K562 (cell line): ENCODE measurements around the gene UBE3D. TPM values are rescaled to one million over a fixed set of nuclear protein-coding genes. Genes with fewer than 3 reads are reported as not detected.

Experiments used
- ATAC-seq: fragments of 200-7000 bp; cut with Tn5 transposase; 3 replicates; pipeline ENCODE4 v1.9.1; 2020; ENCODE audit warnings: moderate library complexity
- BruUV-seq: library from RNA; stranded (reverse); fragments of 400-500 nt; replicated peaks from 2 replicates; lab custom pipeline; 2021; lab: Mats Ljungman, UMichigan
- CTCF ChIA-PET: fragments of 300-600 bp; formaldehyde crosslinking; extraction: SDS; loops from one replicate; lab custom pipeline; 2021; ENCODE audit warnings: low intra/inter-chr PET ratio; lab: Yijun Ruan, JAX
- POLR2A ChIA-PET: fragments of 300-600, 350-650 bp; sonication (Branson Sonifier 250); formaldehyde crosslinking; extraction: SDS; loops from one replicate; lab custom pipeline; 2021; ENCODE audit warnings: antibody characterized with exemption, inconsistent platforms; lab: Yijun Ruan, JAX
- DNase-seq, 4 experiments: peaks; one replicate each; pipeline versions ENCODE4 v3.0.0 to v3.0.0-alpha.2; 2011 to 2018; ENCODE audit warnings: low spot score in 3 of 4, mixed read lengths in 3 of 4; ENCODE audit errors: extremely low read depth in 1 of 4
- FAIRE-seq: peaks from 2 replicates; lab custom pipeline; 2011; peaks lifted over from hg19 to GRCh38; lab: Jason Lieb, UNC
- H2AFZ ChIP-seq: 2 replicates; pipeline ENCODE4 v1.6.0; 2011; ENCODE audit warnings: low read depth, low read length, control low read depth, inconsistent platforms
- H3K27ac ChIP-seq: fragments of 200-600 bp; 3 replicates; pipeline ENCODE4 v1.8.0; 2011; ENCODE audit warnings: low read depth, mild to moderate bottlenecking, control low read depth, inconsistent platforms, low read length, moderate library complexity, mixed read lengths; ENCODE audit errors: extremely low read depth
- H3K27me3 ChIP-seq, 2 experiments: fragments of 300-600 bp in 1 of 2; 2 replicates in 1 of 2; 3 replicates in 1 of 2; pipeline versions ENCODE4 v1.6.0 to v1.8.0; 2011; ENCODE audit warnings: inconsistent platforms in 2 of 2, low read length in 2 of 2, mild to moderate bottlenecking in 1 of 2, mixed read lengths in 1 of 2, moderate library complexity in 1 of 2; ENCODE audit not compliant: control insufficient read depth in 2 of 2, insufficient read depth in 2 of 2
- H3K36me3 ChIP-seq: fragments of 300-600 bp; 3 replicates; pipeline ENCODE4 v1.8.0; 2011; ENCODE audit warnings: mild to moderate bottlenecking, low read length, inconsistent platforms; ENCODE audit not compliant: control insufficient read depth, insufficient read depth
- H3K4me1 ChIP-seq, 2 experiments: fragments of 200-600 bp in 1 of 2; replicated peaks in 1 of 2; 2 replicates in 1 of 2; 3 replicates in 1 of 2; pipeline versions ENCODE4 v1.5.1 to v1.8.0; 2011; ENCODE audit warnings: inconsistent platforms in 2 of 2, low read length in 2 of 2, mild to moderate bottlenecking in 1 of 2, mixed read lengths in 1 of 2, moderate library complexity in 1 of 2; ENCODE audit not compliant: control insufficient read depth in 2 of 2, insufficient read depth in 2 of 2
- H3K4me2 ChIP-seq: 2 replicates; pipeline ENCODE4 v1.6.1; 2011; ENCODE audit warnings: low read length, control low read depth, inconsistent platforms, mixed read lengths; ENCODE audit not compliant: insufficient read depth
- H3K4me3 ChIP-seq: fragments of 200-600 bp; sonication (generic), shearing (Covaris generic); 2 replicates; pipeline ENCODE4 v1.5.1; 2016; ENCODE audit warnings: control low read depth, inconsistent platforms
- H3K79me2 ChIP-seq: fragments of 200-600 bp; 3 replicates; pipeline ENCODE4 v1.8.0; 2011; ENCODE audit warnings: low read length, inconsistent platforms; ENCODE audit not compliant: control insufficient read depth, insufficient read depth
- H3K9ac ChIP-seq, 2 experiments: 2 replicates each; pipeline versions ENCODE4 v1.6.0 to v1.6.1; 2011; ENCODE audit warnings: low read depth in 2 of 2, low read length in 2 of 2, control low read depth in 1 of 2, inconsistent platforms in 1 of 2, mild to moderate bottlenecking in 1 of 2, mixed read lengths in 1 of 2; ENCODE audit not compliant: insufficient read depth in 1 of 2
- H3K9me1 ChIP-seq: one replicate; pipeline ENCODE4 v1.6.0; 2011; ENCODE audit warnings: inconsistent platforms, mild to moderate bottlenecking, low read length, moderate library complexity; ENCODE audit not compliant: control insufficient read depth, insufficient read depth
- H3K9me3 ChIP-seq: replicated peaks from 2 replicates; pipeline ENCODE4 v1.5.1; 2011; ENCODE audit warnings: low read depth, low read length, inconsistent platforms; ENCODE audit not compliant: control insufficient read depth, insufficient read depth
- H4K20me1 ChIP-seq: replicated peaks from 2 replicates; pipeline ENCODE4 v1.6.1; 2011; ENCODE audit warnings: low read length, inconsistent platforms, mixed read lengths; ENCODE audit not compliant: control insufficient read depth, insufficient read depth
- BRCA1 ChIP-seq, 2 experiments: fragments of 450-650 bp in 1 of 2; sonication (generic) in 1 of 2; formaldehyde crosslinking in 1 of 2; IDR thresholded peaks; 2 replicates each; pipeline versions ENCODE4 v1.5.0 to v1.6.1; 2017 to 2020; ENCODE audit warnings: mild to moderate bottlenecking in 1 of 2, missing genetic modification reagents in 1 of 2
- CEBPG ChIP-seq, 3 experiments: fragments of 200-800 bp in 1 of 3; sonication (Bioruptor generic) in 1 of 3; sonication (generic) in 1 of 3; formaldehyde crosslinking in 1 of 3; IDR thresholded peaks in 2 of 3; conservative IDR thresholded peaks in 1 of 3; 2 replicates each; pipeline versions ENCODE4 v1.6.1 to v1.8.0; 2016 to 2022; ENCODE audit warnings: missing compliant biosample characterization in 2 of 3, missing genetic modification characterization in 2 of 3, mild to moderate bottlenecking in 1 of 3, missing genetic modification reagents in 1 of 3
- MECOM ChIP-seq: fragments of 250-450 bp; sonication (Bioruptor Pico); IDR thresholded peaks from 2 replicates; pipeline ENCODE4 v1.8.0; 2022; ENCODE audit warnings: inconsistent platforms
- MEIS2 ChIP-seq: fragments of 450-650 bp; IDR thresholded peaks from 2 replicates; pipeline ENCODE4 v1.6.1; 2014; ENCODE audit warnings: mild to moderate bottlenecking; ENCODE audit not compliant: partially characterized antibody
- NFIX ChIP-seq: fragments of 250-450 bp; sonication (Bioruptor Pico); IDR thresholded peaks from 2 replicates; pipeline ENCODE4 v1.4.0; 2020; ENCODE audit warnings: low read depth, mild to moderate bottlenecking, moderate library complexity
- NFYB ChIP-seq: IDR thresholded peaks from 2 replicates; pipeline ENCODE4 v1.6.1; 2011; ENCODE audit warnings: mild to moderate bottlenecking, moderate library complexity; ENCODE audit not compliant: insufficient read length; ENCODE audit errors: extremely low read depth
- PBX2 ChIP-seq, 2 experiments: IDR thresholded peaks in 1 of 2; conservative IDR thresholded peaks in 1 of 2; 2 replicates each; pipeline ENCODE4 v1.6.1; 2016; ENCODE audit warnings: low read depth in 2 of 2, mild to moderate bottlenecking in 1 of 2, missing compliant biosample characterization in 1 of 2, missing genetic modification characterization in 1 of 2, moderate library complexity in 1 of 2
- SMARCA4 ChIP-seq: fragments of 450-650 bp; IDR thresholded peaks from 2 replicates; pipeline ENCODE4 v1.6.1; 2016
- SRSF7 ChIP-seq: fragments of 200-400 bp; formaldehyde crosslinking; optimal IDR thresholded peaks from 2 replicates; pipeline ENCODE3; 2017; ENCODE audit warnings: mild to moderate bottlenecking, low read depth, low read length
- ZBTB7A ChIP-seq: IDR thresholded peaks from 2 replicates; pipeline ENCODE4 v1.6.1; 2011; ENCODE audit warnings: low read depth, mild to moderate bottlenecking, low read length, moderate library complexity, borderline replicate concordance; ENCODE audit not compliant: control insufficient read depth
- ZNF146 ChIP-seq: IDR thresholded peaks from one replicate; pipeline ENCODE4 v1.6.1; 2018; ENCODE audit warnings: missing compliant biosample characterization; ENCODE audit not compliant: unreplicated experiment
- ZNF586 ChIP-seq: fragments of 450-650 bp; formaldehyde crosslinking; conservative IDR thresholded peaks from 2 replicates; pipeline ENCODE4 v1.4.0; 2020; ENCODE audit warnings: mild to moderate bottlenecking, moderate library complexity
- WGBS: fragments of 100-300 bp; shearing (Covaris generic); methylation state at CpG from one replicate; pipeline ENCODE4 v1.1.6; 2016; ENCODE audit warnings: low coverage, mixed read lengths; ENCODE audit not compliant: insufficient coverage; ENCODE audit errors: missing lambda C conversion rate; 5-methylcytosine and 5-hydroxymethylcytosine counted together
- in situ Hi-C: fragments of 300-500 bp; cut with MboI; formaldehyde crosslinking; loops from 4 replicates; pipeline ENCODE4 v1.15.0; 2018; ENCODE audit warnings: inconsistent platforms, mixed read lengths
- intact Hi-C: fragments of 100-400 bp; cut with micrococcal nuclease; formaldehyde crosslinking; loops from 2 replicates; pipeline ENCODE4 v1.14.2; 2022
- polyA plus RNA-seq, 8 experiments: library from polyadenylated mRNA; depleted of rRNA in 4 of 8; stranded (reverse) in 5 of 8; unstranded in 3 of 8; fragments of >200 nt; fragmentation: Nextera tagmentation in 2 of 8; fragmentation: Illumina TruSeq in 1 of 8; extraction: Ambion mirVana in 2 of 8; extraction: Trizol in 1 of 8; gene quantifications; 2 replicates each; pipeline versions ENCODE4 v1.2.1 to v1.2.3, GENCODE V29; 2011 to 2014; ENCODE audit warnings: inconsistent platforms in 1 of 8, missing spikeins in 1 of 8
- total RNA-seq, 7 experiments: library from RNA; depleted of rRNA in 6 of 7; stranded (reverse); fragments of >200 nt in 6 of 7; fragmentation: Illumina TruSeq in 2 of 7; extraction: Trizol in 2 of 7; gene quantifications; 2 replicates each; pipeline versions ENCODE4 v1.2.1 to v1.2.3, GENCODE V29; 2011 to 2021; ENCODE audit warnings: low replicate concordance in 1 of 7

The UBE3D gene
- total and polyA plus RNA-seq, 9 of the 15 experiments (the other 6 are each of a cell fraction or from before 2014, with no cell fraction given): 9.4 to 17.6 (median 11.9) TPM

DNA sequence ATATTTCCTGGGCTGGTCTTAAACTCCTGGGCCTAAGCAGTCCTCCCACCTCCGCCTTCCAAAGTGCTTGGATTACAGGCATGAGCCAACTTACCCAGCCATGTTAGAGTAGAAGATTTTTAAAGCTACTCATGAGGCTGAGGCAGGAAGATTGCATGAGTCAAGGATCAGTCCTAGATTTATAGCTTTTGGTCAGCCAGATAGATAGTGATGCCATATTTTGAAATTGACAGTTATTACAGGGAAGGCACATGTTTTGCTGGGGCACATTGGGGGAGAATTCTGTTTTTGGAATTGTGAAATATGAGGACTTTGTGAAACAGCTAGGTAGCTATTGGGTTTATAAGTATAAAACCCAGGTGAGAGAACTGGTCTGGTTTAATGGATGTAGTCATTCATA, 42.7 kb upstream of the UBE3D start:
- DNase-seq: no peak
- H2AFZ ChIP-seq: no peak overlapping the region
- H3K27me3 ChIP-seq: no peaks in the 10 kb centered on the region
- CTCF ChIA-PET: no interaction called here
- intact Hi-C loops: no loop called here
- peak; percentile 32; the same call in 1 of the 3 replicates for ATAC-seq
- BruUV-seq: no TSS peak
- no peak for TF ChIP-seq BRCA1 (IDR thresholded peaks at IDR 0.05)
- no peak for TF ChIP-seq BRCA1 (CRISPR knock-in tag; IDR thresholded peaks at IDR 0.05)
- no peak for TF ChIP-seq ZBTB7A
- no peak for TF ChIP-seq PBX2 (CRISPR knock-in tag; IDR thresholded peaks at IDR 0.05; ENCODE audit: low read depth)
- TF ChIP-seq PBX2 (tag; conservative IDR thresholded peaks at IDR 0.05; ENCODE audit: low read depth): peak; percentile 68
- peak; percentile 85 for TF ChIP-seq MEIS2
- no peak for TF ChIP-seq SMARCA4
- TF ChIP-seq ZNF146: no peak
- no peak for TF ChIP-seq NFIX (CRISPR knock-in tag)
- TF ChIP-seq ZNF586 (CRISPR knock-in tag): no peak
- peak; percentile 81 for TF ChIP-seq MECOM (CRISPR knock-in tag)
- TF ChIP-seq NFYB: no peak
- TF ChIP-seq SRSF7: no peak
- TF ChIP-seq CEBPG (CRISPR knock-in tag; IDR thresholded peaks at IDR 0.05): 0 out of 2 replicates have a peak, but pooled peaks have one; percentile 24
- TF ChIP-seq CEBPG (tag; conservative IDR thresholded peaks at IDR 0.05 in 1 of 2, IDR thresholded peaks at IDR 0.05 in 1 of 2): peak in 1 of 2 experiments; percentile 78; a peak in 2 of 4 replicates
- no peaks in the 10 kb centered on the region for H3K9me3 ChIP-seq
- whole genome bisulfite sequencing: 80% methylated on average over 1 of the region's 1 CpG
- H3K36me3 ChIP-seq: no peaks in the 10 kb centered on the region
- no peaks in the 10 kb centered on the region for H3K79me2 ChIP-seq
- POLR2A ChIA-PET: interaction anchor here (0.9 to 1.4 kb wide), 3 partner anchors 11 to 58 kb away, joined by 3 to 4 read pairs (median 4); no protein-coding TSS in a partner anchor
- H3K4me2 ChIP-seq: no peak overlapping the region
- no peaks in the 10 kb centered on the region for H3K4me1 ChIP-seq
- in situ Hi-C loops: no loop called here
- FAIRE-seq: no peak
- H3K9ac ChIP-seq: no peak overlapping the region
- H3K27ac ChIP-seq: no peak overlapping the region
- no peaks in the 10 kb centered on the region for H3K9me1 ChIP-seq
- no peak overlapping the region for H3K4me3 ChIP-seq
- no peaks in the 10 kb centered on the region for H4K20me1 ChIP-seq
